A549 (cell line): ENCODE measurements around the gene TUT7.

Source experiments
- CTCF ChIP-seq: fragments of >200 bp; sonication (Bioruptor Twin); formaldehyde crosslinking; IDR thresholded peaks from 3 replicates; pipeline ENCODE4 v1.5.1; 2016
- POLR2A ChIP-seq: IDR thresholded peaks from 2 replicates; pipeline ENCODE4 v1.6.1; 2012; ENCODE audit warnings: mild to moderate bottlenecking, low read length
- ZNF302 ChIP-seq: fragments of 250-450 bp; sonication (Bioruptor Pico); IDR thresholded peaks from 2 replicates; pipeline ENCODE4 v1.9.0; 2021; ENCODE audit warnings: inconsistent platforms, mild to moderate bottlenecking, moderate library complexity

GRCh38 chr9:86350006-86350760 lies 4.0 kb downstream of the TUT7 start:
- TF ChIP-seq ZNF302 (CRISPR knock-in tag) (no peak), POLR2A (no peak), CTCF (no peak)
